Measurements from ENCODE around the gene SRBD1.

The SRBD1 gene

GRCh38 chr2:45409677-45410076, 201.4 kb downstream of the SRBD1 start:
- no peak for TF ChIP-seq CTCF (IDR thresholded peaks at IDR 0.05; ENCODE audit: insufficient read depth, low read length, poor library complexity, severe bottlenecking)
- Histone ChIP-seq H3K36me3 (ENCODE audit: control insufficient read depth, insufficient read depth, low read length) (no peaks in the 10 kb centered on the region), H3K27me3 (replicated peaks; ENCODE audit: control insufficient read depth, insufficient read depth, low read length) (no peaks in the 10 kb centered on the region), H3K4me3 (replicated peaks; ENCODE audit: low read depth, low read length) (no peak overlapping the region)
- no peak for DNase-seq (ENCODE audit: extremely low read depth, insufficient read length)

- no peaks in the 10 kb centered on the region for H3K36me3 ChIP-seq (ENCODE audit: control insufficient read depth, insufficient read depth, low read length)
- no peak overlapping the region for H3K4me3 ChIP-seq (replicated peaks; ENCODE audit: low read depth, low read length)
- no peaks in the 10 kb centered on the region for H3K27me3 ChIP-seq (replicated peaks; ENCODE audit: control insufficient read depth, insufficient read depth, low read length)
- TF ChIP-seq CTCF (IDR thresholded peaks at IDR 0.05; ENCODE audit: insufficient read depth, low read length, poor library complexity, severe bottlenecking), result no peak
- no peak for DNase-seq (ENCODE audit: extremely low read depth, insufficient read length)
Observed at GRCh38 chr2:45406621-45407020, 204.4 kb downstream of the SRBD1 start.

GRCh38 chr2:45404807-45405297, 206.2 kb downstream of the SRBD1 start:
- DNase-seq (ENCODE audit: extremely low read depth, insufficient read length), result no peak
- H3K36me3 ChIP-seq (ENCODE audit: control insufficient read depth, insufficient read depth, low read length), result no peaks in the 10 kb centered on the region
- H3K27me3 ChIP-seq (replicated peaks; ENCODE audit: control insufficient read depth, insufficient read depth, low read length), result no peaks in the 10 kb centered on the region
- no peak overlapping the region for H3K4me3 ChIP-seq (replicated peaks; ENCODE audit: low read depth, low read length)
- no peak for TF ChIP-seq CTCF (IDR thresholded peaks at IDR 0.05; ENCODE audit: insufficient read depth, low read length, poor library complexity, severe bottlenecking)

- Histone ChIP-seq H3K27me3 (replicated peaks; ENCODE audit: control insufficient read depth, insufficient read depth, low read length) (no peaks in the 10 kb centered on the region), H3K4me3 (replicated peaks; ENCODE audit: low read depth, low read length) (no peak overlapping the region), H3K36me3 (ENCODE audit: control insufficient read depth, insufficient read depth, low read length) (no peaks in the 10 kb centered on the region)
- no peak for TF ChIP-seq CTCF (IDR thresholded peaks at IDR 0.05; ENCODE audit: insufficient read depth, low read length, poor library complexity, severe bottlenecking)
- no peak for DNase-seq (ENCODE audit: extremely low read depth, insufficient read length)
Observed at GRCh38 chr2:45403036-45403435, 208.0 kb downstream of the SRBD1 start.

- H3K4me3 ChIP-seq (replicated peaks; ENCODE audit: low read depth, low read length), result no peak overlapping the region
- no peak for DNase-seq (ENCODE audit: extremely low read depth, insufficient read length)
- no peaks in the 10 kb centered on the region for H3K36me3 ChIP-seq (ENCODE audit: control insufficient read depth, insufficient read depth, low read length)
- no peaks in the 10 kb centered on the region for H3K27me3 ChIP-seq (replicated peaks; ENCODE audit: control insufficient read depth, insufficient read depth, low read length)
- TF ChIP-seq CTCF (IDR thresholded peaks at IDR 0.05; ENCODE audit: insufficient read depth, low read length, poor library complexity, severe bottlenecking), result no peak
Observed at GRCh38 chr2:45401431-45401922, 209.6 kb downstream of the SRBD1 start.
